GM18858 (cell line): Measurements from ENCODE around the gene PRSS48.
"Not testable (repeated sequence)": the region's sequence is repeated elsewhere in the genome, so short reads cannot be mapped to it uniquely, and the experiment has no call there.

ENCODE experiments used
- ATAC-seq: cut with Tn5 transposase; IDR thresholded peaks from one replicate; pipeline ENCODE4 v1.9.1; 2021; ENCODE audit not compliant: unreplicated experiment

PRSS48 gene, protein sequence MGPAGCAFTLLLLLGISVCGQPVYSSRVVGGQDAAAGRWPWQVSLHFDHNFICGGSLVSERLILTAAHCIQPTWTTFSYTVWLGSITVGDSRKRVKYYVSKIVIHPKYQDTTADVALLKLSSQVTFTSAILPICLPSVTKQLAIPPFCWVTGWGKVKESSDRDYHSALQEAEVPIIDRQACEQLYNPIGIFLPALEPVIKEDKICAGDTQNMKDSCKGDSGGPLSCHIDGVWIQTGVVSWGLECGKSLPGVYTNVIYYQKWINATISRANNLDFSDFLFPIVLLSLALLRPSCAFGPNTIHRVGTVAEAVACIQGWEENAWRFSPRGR

DNA sequence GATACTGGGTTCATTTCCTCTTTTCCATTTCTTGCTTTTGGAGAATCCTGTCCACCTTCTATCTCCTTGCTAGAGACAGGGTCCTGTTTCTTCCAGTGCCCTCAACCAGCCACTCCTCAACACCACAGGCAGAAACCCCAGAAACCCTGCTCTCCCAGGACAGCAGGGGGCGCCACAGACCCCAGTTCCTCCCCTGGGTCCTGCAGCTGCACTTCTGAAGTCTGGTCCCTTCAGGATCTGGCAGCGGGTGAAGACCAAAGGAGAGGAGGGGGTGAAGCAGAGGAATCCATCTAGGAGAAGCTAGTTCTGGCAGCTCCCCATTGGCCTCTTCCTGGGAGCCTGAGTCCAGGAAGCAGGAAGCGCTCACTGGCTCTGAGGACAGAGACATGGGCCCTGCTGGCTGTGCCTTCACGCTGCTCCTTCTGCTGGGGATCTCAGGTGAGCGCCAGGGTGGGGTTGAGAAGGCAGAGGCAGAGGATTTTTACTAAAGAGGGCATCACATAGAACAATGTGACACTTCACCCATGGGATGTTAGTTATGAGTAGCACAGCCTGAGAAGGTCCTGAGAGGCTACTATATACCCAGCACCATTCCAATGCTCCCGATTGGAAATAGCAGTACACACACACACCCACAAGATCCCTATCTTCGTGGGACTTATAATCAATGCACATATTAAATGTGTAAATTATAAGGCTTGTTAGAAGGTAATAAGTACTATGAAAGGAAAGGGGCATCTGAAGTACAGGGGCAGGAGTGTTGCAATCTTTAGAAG, at the start of gene PRSS48:
TSS of gene PRSS48 (plus strand) at position 375 of the 776 bp plus-strand sequence. CDS start at position 387, 12 bp downstream.
- peak; percentile 49 for ATAC-seq

DNA sequence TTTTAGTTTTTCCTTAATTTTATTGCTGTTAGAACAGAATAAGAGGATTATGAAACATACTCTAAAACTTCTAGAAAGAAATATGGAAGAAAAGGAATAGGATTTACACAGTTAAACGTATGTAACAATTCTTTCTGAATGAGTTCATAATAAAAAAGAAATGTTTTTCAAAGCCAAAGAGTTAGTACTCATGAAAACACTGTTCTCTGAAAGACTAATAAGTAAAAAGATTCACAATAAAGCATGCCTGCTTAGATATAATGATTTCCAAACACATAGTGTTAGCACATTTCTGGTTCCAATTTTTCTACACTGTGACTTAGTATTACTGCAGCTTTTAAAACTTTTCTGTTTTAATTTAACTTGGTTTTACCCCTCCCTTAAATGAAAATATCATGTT, 49.8 kb upstream of the PRSS48 start:
- ATAC-seq = no peak

DNA sequence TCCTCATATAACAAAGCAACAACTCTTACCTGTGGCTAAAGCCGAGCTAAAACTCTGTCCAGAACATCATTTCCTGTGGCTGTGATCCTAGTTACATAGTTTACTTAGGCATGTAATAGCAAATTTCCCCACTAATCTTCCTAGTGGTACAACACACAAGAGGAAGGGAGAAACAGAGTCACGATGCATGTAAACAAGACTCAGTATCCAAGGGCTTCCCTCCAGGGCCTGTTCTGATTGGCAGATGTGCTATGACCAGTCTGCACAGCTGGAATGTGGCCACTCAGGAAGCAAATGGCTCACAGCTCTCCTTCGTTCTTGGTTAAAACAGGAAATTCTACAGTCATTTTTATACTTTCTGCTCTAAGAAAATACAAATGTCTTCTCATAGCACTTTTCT, 49.2 kb upstream of the PRSS48 start:
- ATAC-seq = no peak

DNA sequence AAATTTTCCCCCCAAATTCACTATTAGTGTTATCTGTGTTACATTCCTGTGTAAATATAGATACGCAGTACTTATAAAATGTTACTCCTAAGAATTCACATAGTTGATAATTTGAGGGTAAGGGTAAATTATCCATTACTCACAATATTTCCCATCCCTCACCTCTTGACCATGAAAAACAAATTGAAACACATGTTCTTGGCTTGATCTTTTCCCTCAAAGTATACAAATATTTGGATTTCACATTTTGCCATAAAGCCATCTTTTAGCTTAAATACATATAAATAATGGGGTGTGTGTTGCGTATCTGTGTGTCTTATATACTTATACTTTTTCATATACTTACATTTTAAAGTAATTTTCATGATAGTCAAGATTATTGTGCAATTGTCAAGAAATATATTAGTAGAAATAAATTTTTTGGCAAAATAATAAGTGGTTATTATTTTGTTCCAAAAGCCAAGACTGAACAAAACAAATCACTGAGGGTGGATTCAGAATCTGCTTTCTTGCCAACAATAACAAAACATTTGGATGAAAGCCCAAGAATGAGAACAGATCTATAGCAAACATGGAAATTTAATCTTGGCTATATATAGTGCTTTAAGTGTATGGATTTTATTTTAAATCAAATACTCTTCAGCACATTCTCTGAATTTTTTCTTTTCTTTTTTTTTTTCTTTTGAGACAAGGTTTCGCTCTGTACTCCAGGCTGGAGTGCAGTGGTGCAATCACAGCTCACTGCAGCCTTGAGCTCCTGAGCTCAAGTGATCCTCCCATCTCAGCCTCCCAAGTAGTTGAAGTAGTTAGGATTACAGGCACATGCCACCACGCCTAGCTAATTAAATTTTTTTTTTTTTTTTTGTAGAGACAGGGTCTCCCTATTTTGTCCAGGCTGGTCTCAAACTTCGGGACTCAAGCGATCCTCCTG, 48.5 kb upstream of the PRSS48 start:
- no peak for ATAC-seq

DNA sequence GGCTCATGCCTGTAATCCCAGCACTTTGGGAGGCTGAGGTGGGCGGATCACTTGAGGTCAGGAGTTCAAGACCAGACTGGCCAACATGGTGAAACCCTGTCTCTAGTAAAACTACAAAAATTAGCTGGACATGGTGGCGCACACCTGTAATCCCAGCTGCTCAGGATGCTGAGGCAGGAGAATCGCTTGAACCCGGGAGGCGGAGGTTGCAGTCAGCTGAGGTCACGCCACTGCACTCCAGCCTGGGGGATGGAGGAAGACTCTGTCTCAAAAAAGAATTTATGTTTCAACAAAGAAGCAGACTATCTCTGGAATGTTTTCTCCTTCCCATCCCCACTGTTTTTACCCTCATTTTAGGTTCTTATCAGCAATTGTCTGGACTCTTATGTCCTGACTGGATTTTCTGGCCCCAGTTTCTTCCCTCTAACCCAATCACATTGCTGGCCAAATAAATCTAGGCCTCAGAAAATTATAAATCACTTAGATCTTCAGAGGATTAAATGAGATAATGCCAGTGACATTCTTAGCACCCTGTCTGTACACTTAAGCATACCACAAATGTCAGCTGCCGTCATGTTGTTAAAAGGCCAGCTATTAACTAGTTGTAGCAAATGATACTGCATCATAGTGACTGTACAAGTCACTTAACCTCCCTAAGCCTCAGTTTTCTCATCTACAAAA, 44.9 kb upstream of the PRSS48 start:
- ATAC-seq = no peak

DNA sequence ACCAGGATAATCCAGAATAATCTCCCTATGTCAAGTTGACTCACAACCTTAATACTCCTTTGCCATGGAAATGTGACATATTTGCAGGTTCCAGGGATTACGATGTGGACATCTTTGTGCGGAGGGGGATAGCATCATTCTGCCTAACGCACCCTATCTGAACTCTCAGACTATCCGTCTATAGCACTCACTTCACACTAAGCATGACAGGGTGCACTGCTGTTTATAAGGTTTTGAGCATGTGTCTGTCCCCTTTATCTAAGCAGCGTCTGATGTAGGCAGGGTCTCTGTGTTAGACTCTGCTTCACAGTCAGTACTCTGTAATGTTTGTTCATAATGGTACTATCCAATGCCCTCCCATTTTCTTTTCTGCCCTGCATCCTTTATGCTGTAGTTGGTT, 43.4 kb upstream of the PRSS48 start:
- ATAC-seq = no peak

DNA sequence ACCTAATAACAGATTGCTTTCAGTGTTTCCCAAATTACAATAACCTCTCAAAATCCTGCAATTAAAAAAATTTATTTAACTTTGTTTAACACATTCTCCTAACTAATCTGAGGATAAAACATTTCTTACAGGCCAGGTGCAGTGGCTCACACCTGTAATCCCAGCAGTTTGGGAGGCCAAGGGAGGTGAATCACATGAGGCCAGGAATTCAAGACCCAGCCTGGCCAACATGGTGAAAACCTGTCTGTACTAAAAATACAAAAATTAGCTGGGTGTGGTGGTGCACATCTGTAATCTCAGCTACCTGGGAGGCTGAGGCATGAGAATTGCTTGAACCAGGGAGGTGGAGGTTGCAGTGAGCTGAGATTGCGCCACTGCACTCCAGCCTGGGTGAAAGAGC, 41.6 kb upstream of the PRSS48 start:
- ATAC-seq = not testable (repeated sequence)

DNA sequence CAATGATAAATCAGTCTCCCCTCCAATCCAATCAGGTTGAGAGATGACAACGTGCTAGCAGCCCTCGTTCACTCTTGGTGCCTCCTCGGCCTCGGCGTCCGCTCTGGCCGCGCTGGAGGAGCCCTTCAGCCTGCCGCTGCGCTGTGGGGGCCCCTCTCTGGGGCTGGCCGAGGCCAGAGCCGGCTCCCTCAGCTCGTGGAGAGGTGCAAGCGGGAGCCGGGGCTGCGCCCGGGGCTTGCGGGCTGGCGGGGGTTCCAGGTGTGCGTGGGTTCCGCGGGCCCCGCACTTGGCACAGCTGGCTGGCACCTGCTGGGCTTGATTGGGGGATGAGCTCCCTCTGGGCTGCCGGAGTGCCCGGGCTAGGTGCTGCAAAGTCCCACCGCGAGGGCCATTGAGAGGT, 40.9 kb upstream of the PRSS48 start:
- no peak for ATAC-seq

DNA sequence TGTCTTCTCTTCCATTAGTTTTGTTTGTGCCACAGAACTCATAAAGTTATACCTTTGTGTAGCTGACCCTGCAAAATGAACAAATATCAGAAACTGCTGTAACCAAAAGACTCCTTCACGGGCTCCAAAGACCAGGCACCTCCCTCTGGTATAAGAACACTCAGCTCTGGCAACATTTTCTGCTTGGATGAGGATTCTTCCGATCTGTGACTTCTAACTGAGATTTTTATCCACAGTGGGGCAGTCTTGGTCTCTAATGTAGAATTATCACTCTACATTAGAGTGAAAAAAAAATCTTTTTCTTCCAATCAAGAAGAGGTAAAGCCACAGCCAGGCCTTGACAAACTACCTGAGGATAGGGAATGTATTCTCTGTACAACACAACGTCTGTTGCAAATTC, 38.5 kb upstream of the PRSS48 start:
- ATAC-seq = no peak

DNA sequence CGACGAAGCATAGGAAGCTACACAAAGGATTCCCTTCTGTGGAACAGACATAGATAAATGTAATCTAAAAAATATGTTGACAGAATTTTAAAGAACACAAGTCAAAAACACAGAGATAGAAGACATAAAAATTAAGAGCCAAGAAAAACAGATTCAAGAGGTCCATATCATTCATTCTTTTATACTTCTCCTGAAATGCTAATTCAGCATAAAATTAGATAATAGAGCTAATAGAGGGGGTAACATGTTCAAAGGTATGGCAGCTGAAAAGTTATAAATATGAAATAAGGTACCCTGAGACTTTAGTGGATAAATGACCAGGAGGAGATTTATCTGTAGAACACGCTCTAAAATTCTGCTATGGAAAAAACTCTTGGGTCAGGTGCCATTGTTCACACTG, 37.4 kb upstream of the PRSS48 start:
- ATAC-seq = no peak

DNA sequence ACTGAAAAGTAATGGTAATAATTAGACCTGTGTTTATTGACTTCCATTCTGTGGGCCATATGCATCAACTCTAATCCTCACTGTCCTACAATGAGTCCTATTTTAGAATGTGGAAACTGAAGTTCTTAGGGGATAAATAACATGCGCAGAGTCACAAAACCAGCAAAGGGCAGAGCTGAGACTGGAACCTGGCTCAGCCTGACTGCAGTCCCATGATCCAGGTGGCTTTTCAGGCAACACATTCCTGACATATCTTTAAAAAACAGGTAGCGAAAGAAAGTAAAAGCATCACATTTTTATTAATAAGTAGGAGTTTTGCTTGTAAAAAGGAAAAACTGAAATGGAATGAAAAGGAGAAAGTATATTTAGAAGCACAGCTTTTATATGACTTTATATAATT, 34.7 kb upstream of the PRSS48 start:
- ATAC-seq = no peak

DNA sequence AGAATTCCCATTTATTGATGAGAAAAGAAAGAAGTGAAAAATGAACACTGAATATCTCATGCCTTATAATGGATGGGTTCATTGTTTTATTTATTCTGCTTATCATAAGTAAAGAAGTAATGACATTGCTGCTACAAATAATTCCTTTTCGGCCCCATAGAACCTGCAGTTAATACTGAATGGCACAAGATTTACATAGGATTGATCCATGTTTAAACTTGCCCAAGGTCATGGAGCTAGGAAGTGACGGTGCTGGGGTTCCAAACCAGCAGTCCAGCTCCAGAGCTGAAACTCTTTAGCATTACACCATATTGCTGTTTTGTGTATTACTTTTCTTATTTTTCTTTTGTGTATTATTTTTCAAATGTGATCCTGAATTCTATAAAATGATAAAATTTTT, 30.2 kb upstream of the PRSS48 start:
- no peak for ATAC-seq

DNA sequence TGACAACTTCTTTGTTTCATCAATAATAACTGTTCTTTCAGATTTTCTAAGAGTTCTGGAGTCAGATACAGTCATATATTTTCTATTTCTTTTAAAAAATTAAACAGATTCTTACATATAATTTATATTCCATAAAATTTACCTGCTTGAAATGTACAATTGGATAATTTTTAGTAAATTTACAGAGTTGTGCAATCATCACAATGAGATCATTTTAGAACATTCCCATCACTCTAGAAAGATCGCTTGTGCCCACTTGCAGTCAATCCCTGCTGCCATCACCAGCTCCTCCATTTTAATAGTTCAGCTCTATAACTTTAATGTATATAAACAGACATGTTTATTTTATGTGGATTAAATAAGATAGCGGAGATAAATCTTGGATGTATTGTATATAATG, 29.6 kb upstream of the PRSS48 start:
- ATAC-seq = no peak

DNA sequence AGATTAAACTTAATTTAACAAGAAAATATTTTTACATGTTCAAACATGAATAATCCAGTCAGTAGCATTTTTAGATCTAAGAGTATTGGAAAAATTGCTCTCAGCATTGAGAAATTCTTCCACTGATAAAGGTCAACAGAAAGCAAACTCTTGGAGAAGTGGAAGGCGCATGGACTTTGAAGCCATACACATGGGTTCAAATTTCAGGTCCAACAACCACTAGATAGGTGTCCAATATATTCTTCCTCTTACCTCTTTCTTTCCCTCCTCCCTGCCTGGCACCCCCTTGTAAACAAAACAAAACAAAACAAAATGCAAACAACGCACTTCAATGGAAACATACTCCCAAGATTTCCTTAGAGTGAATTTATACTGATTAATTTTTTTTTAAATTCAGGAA, 28.4 kb upstream of the PRSS48 start:
- ATAC-seq = no peak

DNA sequence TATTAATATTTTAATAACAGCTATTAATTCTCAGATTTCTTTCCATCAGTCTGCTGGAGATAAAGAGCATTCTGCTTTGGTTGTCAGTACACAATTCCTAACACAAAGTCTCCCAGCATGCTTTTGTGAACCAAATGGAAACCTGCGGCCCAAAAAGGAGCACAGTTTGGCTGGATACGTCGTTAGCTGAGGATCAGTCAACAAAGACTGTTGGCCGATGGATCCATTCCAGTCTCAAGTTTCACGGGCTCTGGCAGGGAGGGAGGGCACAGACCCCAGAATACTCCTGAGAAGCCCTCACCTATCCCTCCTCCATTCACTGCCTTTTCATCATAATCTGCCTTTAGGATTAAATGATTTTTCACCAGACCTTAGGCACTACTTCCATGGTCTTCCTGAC, 26.3 kb upstream of the PRSS48 start:
- ATAC-seq = no peak

DNA sequence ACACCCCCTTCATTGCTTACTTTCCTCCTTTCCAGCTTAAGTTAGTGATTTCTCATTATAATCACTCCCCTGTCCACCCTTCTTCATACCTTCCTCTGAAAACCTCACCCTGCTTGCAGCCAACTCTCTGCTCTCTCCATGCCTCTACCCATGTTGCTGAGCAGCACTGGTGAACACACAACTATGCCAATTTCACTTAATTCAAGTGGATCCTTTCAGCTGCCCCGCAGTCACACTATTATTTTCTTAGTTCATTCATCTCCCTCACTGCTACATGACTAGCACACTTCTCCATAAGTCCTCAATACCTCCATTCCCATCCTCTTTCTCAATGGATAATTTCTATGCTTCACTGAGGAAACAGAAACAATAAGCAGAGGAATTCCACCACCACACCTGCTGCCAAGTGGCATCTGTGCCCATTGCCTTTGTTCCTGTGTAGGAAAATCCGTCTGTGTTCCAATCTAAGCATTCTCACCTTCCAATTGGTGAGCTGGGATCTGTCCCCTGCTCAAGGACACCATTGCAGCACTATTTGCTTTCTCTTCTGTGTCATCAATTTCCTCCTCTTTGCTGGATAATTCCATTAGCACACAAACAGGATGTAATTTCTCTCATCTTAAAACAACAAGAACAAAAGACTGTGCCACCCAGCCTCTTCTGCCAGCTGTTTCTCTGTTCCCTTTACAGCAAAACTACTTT, 25.2 kb upstream of the PRSS48 start:
- ATAC-seq = no peak

DNA sequence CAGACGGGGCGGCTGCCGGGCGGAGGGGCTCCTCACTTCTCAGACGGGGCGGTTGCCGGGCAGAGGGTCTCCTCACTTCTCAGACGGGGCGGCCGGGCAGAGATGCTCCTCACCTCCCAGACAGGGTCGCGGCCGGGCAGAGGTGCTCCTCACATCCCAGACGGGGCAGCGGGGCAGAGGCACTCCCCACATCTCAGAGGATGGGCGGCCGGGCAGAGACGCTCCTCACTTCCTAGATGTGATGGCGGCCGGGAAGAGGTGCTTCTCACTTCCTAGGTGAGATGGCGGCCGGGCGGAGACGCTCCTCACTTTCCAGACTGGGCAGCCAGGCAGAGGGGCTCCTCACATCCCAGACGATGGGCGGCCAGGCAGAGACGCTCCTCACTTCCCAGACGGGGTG, 21.7 kb upstream of the PRSS48 start:
- not testable (repeated sequence) for ATAC-seq

DNA sequence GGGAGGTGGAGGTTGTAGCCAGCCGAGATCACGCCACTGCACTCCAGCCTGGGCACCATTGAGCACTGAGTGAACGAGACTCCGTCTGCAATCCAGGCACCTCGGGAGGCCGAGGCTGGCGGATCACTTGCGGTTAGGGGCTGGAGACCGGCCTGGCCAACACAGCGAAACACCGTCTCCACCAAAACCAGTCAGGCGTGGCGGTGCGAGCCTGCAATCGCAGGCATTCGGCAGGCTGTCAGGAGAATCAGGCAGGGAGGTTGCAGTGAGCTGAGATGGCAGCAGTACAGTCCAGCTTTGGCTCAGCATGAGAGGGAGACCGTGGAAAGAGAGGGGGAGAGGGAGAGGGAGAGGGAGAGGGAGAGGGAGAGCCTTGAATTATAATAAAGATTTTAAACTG, 21.3 kb upstream of the PRSS48 start:
- not testable (repeated sequence) for ATAC-seq

DNA sequence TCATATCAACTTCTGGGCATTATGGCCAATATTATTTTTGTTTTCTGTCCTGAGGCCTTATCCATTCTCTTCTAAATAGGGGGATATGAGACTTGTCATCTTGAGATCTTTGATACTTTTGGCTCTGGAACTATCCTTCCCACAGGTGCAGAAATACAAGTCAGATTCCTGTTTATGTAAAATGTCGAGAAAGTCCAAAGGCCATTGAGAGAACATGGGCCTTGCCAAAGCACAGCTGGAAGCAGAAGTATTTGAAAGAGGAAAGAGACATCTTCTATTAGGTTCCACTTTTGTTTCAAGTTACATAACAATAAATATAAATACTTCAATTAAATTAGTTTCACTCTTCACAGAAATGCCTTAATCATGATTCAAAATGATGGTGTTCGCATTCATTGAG, 20.8 kb upstream of the PRSS48 start:
- no peak for ATAC-seq

DNA sequence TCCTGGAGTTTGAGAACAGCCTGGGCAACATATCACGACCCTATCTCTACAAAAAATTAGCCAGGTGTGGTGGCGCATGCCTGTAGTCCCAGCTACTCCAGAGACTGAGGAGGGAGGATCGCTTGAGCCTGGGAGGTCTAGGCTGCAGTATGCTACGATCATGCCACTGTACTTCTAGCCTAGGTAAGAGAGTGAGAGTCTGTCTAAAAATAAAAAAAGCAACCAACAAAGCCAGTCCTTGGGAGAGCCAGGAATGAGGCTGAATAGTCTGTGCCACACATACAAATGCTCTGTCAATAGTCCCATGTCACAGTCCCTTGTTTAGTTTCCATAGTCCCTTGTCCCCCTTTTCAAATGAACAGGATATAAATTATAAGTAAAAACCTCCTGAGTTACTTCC, 19.3 kb upstream of the PRSS48 start:
- no peak for ATAC-seq
